ENCODE measurements around the gene USP28.

Gene USP28

DNA sequence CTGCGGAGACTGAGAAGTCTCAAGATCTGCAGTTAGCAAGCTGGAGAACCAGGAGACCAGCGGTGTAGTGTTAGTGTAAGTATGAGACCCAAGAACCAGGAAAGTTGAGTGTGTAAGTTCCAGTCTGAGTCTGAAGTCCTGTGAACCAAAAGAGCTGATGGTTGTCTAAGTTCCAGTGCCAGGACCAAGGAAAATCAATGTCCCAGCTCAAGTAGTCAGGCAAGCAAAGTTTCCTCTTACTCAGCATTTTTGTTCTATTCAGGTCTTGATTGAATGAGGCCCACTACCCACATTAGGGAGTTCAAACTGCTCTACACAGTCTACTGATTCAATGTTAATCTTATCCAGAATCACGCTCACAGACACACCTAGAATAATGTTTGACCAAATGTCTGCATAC lies 11.0 kb downstream of the USP28 start:
- Histone ChIP-seq H3K9me3 (ENCODE audit: control insufficient read depth, low read length) (no peaks in the 10 kb centered on the region), H3K4me1 (ENCODE audit: control insufficient read depth, insufficient read depth, low read length, poor library complexity, severe bottlenecking) (no peaks in the 10 kb centered on the region), H3K27ac (ENCODE audit: insufficient read depth, low read length, poor library complexity, severe bottlenecking) (no peak overlapping the region), H3K36me3 (ENCODE audit: control insufficient read depth, insufficient read depth, low read length) (no peaks in the 10 kb centered on the region), H3K4me3 (ENCODE audit: insufficient read depth, low read depth, low read length, poor library complexity, severe bottlenecking) (no peak overlapping the region), H3K27me3 (replicated peaks; ENCODE audit: control insufficient read depth, insufficient read depth, low read length, poor library complexity, severe bottlenecking) (no peaks in the 10 kb centered on the region)
- no peak for DNase-seq

- Histone ChIP-seq H3K36me3 (ENCODE audit: control insufficient read depth, insufficient read depth, low read length) (no peaks in the 10 kb centered on the region), H3K27ac (ENCODE audit: insufficient read depth, low read length, poor library complexity, severe bottlenecking) (no peak overlapping the region), H3K4me1 (ENCODE audit: control insufficient read depth, insufficient read depth, low read length, poor library complexity, severe bottlenecking) (no peaks in the 10 kb centered on the region), H3K9me3 (ENCODE audit: control insufficient read depth, low read length) (no peaks in the 10 kb centered on the region), H3K27me3 (replicated peaks; ENCODE audit: control insufficient read depth, insufficient read depth, low read length, poor library complexity, severe bottlenecking) (no peaks in the 10 kb centered on the region), H3K4me3 (ENCODE audit: insufficient read depth, low read depth, low read length, poor library complexity, severe bottlenecking) (no peak overlapping the region)
- DNase-seq, result no peak
Observed at GRCh38 chr11:113862435-113862834, 12.9 kb downstream of the USP28 start.

GRCh38 chr11:113859665-113860064 lies 15.7 kb downstream of the USP28 start:
- Histone ChIP-seq H3K27me3 (replicated peaks; ENCODE audit: control insufficient read depth, insufficient read depth, low read length, poor library complexity, severe bottlenecking) (no peaks in the 10 kb centered on the region), H3K9me3 (ENCODE audit: control insufficient read depth, low read length) (no peaks in the 10 kb centered on the region), H3K36me3 (ENCODE audit: control insufficient read depth, insufficient read depth, low read length) (no peaks in the 10 kb centered on the region), H3K4me1 (ENCODE audit: control insufficient read depth, insufficient read depth, low read length, poor library complexity, severe bottlenecking) (no peaks in the 10 kb centered on the region), H3K27ac (ENCODE audit: insufficient read depth, low read length, poor library complexity, severe bottlenecking) (no peak overlapping the region), H3K4me3 (ENCODE audit: insufficient read depth, low read depth, low read length, poor library complexity, severe bottlenecking) (no peak overlapping the region)
- DNase-seq, result no peak

- no peaks in the 10 kb centered on the region for H3K36me3 ChIP-seq (ENCODE audit: control insufficient read depth, insufficient read depth, low read length)
- H3K4me1 ChIP-seq (ENCODE audit: control insufficient read depth, insufficient read depth, low read length, poor library complexity, severe bottlenecking), result no peaks in the 10 kb centered on the region
- H3K9me3 ChIP-seq (ENCODE audit: control insufficient read depth, low read length), result no peaks in the 10 kb centered on the region
- H3K4me3 ChIP-seq (ENCODE audit: insufficient read depth, low read depth, low read length, poor library complexity, severe bottlenecking), result no peak overlapping the region
- no peak overlapping the region for H3K27ac ChIP-seq (ENCODE audit: insufficient read depth, low read length, poor library complexity, severe bottlenecking)
- H3K27me3 ChIP-seq (replicated peaks; ENCODE audit: control insufficient read depth, insufficient read depth, low read length, poor library complexity, severe bottlenecking), result no peaks in the 10 kb centered on the region
- no peak for DNase-seq
Observed at GRCh38 chr11:113856966-113857759, 18.2 kb downstream of the USP28 start.

- Histone ChIP-seq H3K36me3 (ENCODE audit: control insufficient read depth, insufficient read depth, low read length) (no peaks in the 10 kb centered on the region), H3K4me1 (ENCODE audit: control insufficient read depth, insufficient read depth, low read length, poor library complexity, severe bottlenecking) (no peaks in the 10 kb centered on the region), H3K9me3 (ENCODE audit: control insufficient read depth, low read length) (no peaks in the 10 kb centered on the region), H3K4me3 (ENCODE audit: insufficient read depth, low read depth, low read length, poor library complexity, severe bottlenecking) (no peak overlapping the region), H3K27ac (ENCODE audit: insufficient read depth, low read length, poor library complexity, severe bottlenecking) (no peak overlapping the region), H3K27me3 (replicated peaks; ENCODE audit: control insufficient read depth, insufficient read depth, low read length, poor library complexity, severe bottlenecking) (no peaks in the 10 kb centered on the region)
- DNase-seq, result no peak
Observed at GRCh38 chr11:113855803-113856202, 19.6 kb downstream of the USP28 start.

DNA sequence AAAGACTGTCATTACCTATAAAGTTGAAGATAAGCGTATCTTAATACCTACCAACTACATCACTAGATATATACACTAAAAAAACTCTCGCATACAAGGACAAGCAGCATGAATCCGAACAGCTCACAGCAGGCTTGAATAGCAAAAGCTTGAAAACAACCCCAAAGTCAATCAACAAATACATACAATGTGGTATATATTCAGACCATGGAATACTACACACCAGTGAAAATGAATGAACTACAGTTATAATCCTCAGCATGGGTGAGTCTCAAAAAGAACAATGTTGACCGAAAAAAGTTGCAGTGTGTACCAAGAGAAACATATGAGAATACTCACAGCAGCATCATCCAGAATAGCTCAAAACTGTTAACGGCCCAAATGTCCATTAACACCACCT lies 25.2 kb downstream of the USP28 start:
- Histone ChIP-seq H3K27ac (ENCODE audit: insufficient read depth, low read length, poor library complexity, severe bottlenecking) (no peak overlapping the region), H3K4me1 (ENCODE audit: control insufficient read depth, insufficient read depth, low read length, poor library complexity, severe bottlenecking) (no peaks in the 10 kb centered on the region), H3K36me3 (ENCODE audit: control insufficient read depth, insufficient read depth, low read length) (no peaks in the 10 kb centered on the region)

DNA sequence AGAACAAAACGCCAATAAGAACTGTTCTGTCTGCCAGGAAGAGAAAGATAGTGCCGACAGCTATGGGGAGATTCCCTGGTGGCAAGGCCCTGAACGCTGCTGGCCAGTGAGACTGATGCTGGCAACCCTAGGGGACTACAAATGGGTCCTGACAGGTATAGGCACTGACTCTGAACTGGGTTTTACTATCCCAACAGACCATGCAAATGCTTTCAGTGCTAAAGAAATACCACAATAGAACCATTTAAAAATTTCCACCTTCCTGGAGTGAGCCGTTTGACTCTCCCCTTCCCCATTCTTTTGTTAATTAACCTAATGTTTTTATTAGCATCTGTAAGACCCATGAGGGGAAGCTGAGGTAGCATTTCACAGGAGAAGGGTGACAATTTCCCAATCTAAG lies 25.7 kb downstream of the USP28 start:
- no peak overlapping the region for H3K4me3 ChIP-seq (ENCODE audit: insufficient read depth, low read depth, low read length, poor library complexity, severe bottlenecking)
- H3K4me1 ChIP-seq (ENCODE audit: control insufficient read depth, insufficient read depth, low read length, poor library complexity, severe bottlenecking), result no peaks in the 10 kb centered on the region
- no peak for DNase-seq
- H3K36me3 ChIP-seq (ENCODE audit: control insufficient read depth, insufficient read depth, low read length), result no peaks in the 10 kb centered on the region
- H3K27me3 ChIP-seq (replicated peaks; ENCODE audit: control insufficient read depth, insufficient read depth, low read length, poor library complexity, severe bottlenecking), result no peaks in the 10 kb centered on the region
- no peak overlapping the region for H3K27ac ChIP-seq (ENCODE audit: insufficient read depth, low read length, poor library complexity, severe bottlenecking)
- no peaks in the 10 kb centered on the region for H3K9me3 ChIP-seq (ENCODE audit: control insufficient read depth, low read length)

More for the DNA sequence above, 25.2 kb downstream of the USP28 start:
- no peak overlapping the region for H3K4me3 ChIP-seq (ENCODE audit: insufficient read depth, low read depth, low read length, poor library complexity, severe bottlenecking)
- no peaks in the 10 kb centered on the region for H3K27me3 ChIP-seq (replicated peaks; ENCODE audit: control insufficient read depth, insufficient read depth, low read length, poor library complexity, severe bottlenecking)
- DNase-seq, result no peak
- H3K9me3 ChIP-seq (ENCODE audit: control insufficient read depth, low read length), result no peaks in the 10 kb centered on the region

GRCh38 chr11:113847580-113847979 lies 27.8 kb downstream of the USP28 start:
- no peak for DNase-seq
- Histone ChIP-seq H3K27me3 (replicated peaks; ENCODE audit: control insufficient read depth, insufficient read depth, low read length, poor library complexity, severe bottlenecking) (no peaks in the 10 kb centered on the region), H3K27ac (ENCODE audit: insufficient read depth, low read length, poor library complexity, severe bottlenecking) (no peak overlapping the region), H3K36me3 (ENCODE audit: control insufficient read depth, insufficient read depth, low read length) (no peaks in the 10 kb centered on the region), H3K4me3 (ENCODE audit: insufficient read depth, low read depth, low read length, poor library complexity, severe bottlenecking) (no peak overlapping the region), H3K4me1 (ENCODE audit: control insufficient read depth, insufficient read depth, low read length, poor library complexity, severe bottlenecking) (no peaks in the 10 kb centered on the region), H3K9me3 (ENCODE audit: control insufficient read depth, low read length) (no peaks in the 10 kb centered on the region)

DNA sequence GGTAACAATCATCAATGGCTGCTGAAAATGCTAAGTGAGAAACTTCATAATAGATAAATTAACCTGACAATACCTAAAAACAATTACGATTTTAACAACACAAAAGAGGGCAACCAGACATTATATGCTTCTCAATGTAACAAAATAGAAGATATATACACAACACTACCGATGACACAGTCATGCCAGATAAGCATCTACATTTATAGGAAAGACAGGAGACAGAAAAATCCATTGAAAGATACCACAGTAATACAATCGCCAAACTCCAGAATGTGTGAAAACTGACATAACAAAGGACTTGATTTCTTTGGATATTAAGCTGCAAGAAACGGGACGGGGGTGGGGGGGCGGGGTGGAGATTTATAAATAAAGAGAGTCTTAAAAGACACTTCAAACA lies 28.3 kb downstream of the USP28 start:
- no peaks in the 10 kb centered on the region for H3K9me3 ChIP-seq (ENCODE audit: control insufficient read depth, low read length)
- no peaks in the 10 kb centered on the region for H3K4me1 ChIP-seq (ENCODE audit: control insufficient read depth, insufficient read depth, low read length, poor library complexity, severe bottlenecking)
- no peak for DNase-seq
- H3K27ac ChIP-seq (ENCODE audit: insufficient read depth, low read length, poor library complexity, severe bottlenecking), result no peak overlapping the region
- H3K4me3 ChIP-seq (ENCODE audit: insufficient read depth, low read depth, low read length, poor library complexity, severe bottlenecking), result no peak overlapping the region
- H3K27me3 ChIP-seq (replicated peaks; ENCODE audit: control insufficient read depth, insufficient read depth, low read length, poor library complexity, severe bottlenecking), result no peaks in the 10 kb centered on the region
- H3K36me3 ChIP-seq (ENCODE audit: control insufficient read depth, insufficient read depth, low read length), result no peaks in the 10 kb centered on the region

DNA sequence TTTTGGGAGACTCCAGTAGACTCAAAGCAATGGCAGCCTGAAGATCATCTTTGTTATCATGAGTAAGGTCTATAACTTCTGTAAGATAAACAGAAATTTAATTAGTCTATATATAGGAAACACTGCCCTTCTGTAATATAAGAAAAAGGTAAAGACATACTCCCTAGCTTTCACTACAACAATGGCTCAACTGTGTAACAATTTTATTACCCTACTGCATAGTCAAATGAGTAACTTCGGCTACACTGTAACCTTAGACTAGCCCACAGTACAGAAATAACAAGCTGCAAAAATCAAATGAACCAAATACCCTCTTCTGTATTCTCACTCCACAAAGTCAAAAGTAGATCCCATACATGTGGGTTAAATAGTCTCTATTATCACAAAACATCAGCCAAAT lies 33.7 kb downstream of the USP28 start:
- Histone ChIP-seq H3K9me3 (ENCODE audit: control insufficient read depth, low read length) (no peaks in the 10 kb centered on the region), H3K36me3 (ENCODE audit: control insufficient read depth, insufficient read depth, low read length) (no peaks in the 10 kb centered on the region), H3K4me1 (ENCODE audit: control insufficient read depth, insufficient read depth, low read length, poor library complexity, severe bottlenecking) (no peaks in the 10 kb centered on the region), H3K27ac (ENCODE audit: insufficient read depth, low read length, poor library complexity, severe bottlenecking) (no peak overlapping the region), H3K4me3 (ENCODE audit: insufficient read depth, low read depth, low read length, poor library complexity, severe bottlenecking) (no peak overlapping the region), H3K27me3 (replicated peaks; ENCODE audit: control insufficient read depth, insufficient read depth, low read length, poor library complexity, severe bottlenecking) (no peaks in the 10 kb centered on the region)
- DNase-seq, result no peak
